HG03378 (cell line): Measurements from ENCODE around the gene MTOR.

Experiments used
- ATAC-seq: cut with Tn5 transposase; IDR thresholded peaks from one replicate; pipeline ENCODE4 v1.9.1; 2021; ENCODE audit warnings: mild to moderate bottlenecking, moderate library complexity; ENCODE audit not compliant: unreplicated experiment

Gene MTOR

GRCh38 chr1:11227106-11228077 lies 35.0 kb downstream of the MTOR start:
- peak; percentile 62 for ATAC-seq

GRCh38 chr1:11216074-11216473 lies 46.3 kb downstream of the MTOR start:
- no peak for ATAC-seq

DNA sequence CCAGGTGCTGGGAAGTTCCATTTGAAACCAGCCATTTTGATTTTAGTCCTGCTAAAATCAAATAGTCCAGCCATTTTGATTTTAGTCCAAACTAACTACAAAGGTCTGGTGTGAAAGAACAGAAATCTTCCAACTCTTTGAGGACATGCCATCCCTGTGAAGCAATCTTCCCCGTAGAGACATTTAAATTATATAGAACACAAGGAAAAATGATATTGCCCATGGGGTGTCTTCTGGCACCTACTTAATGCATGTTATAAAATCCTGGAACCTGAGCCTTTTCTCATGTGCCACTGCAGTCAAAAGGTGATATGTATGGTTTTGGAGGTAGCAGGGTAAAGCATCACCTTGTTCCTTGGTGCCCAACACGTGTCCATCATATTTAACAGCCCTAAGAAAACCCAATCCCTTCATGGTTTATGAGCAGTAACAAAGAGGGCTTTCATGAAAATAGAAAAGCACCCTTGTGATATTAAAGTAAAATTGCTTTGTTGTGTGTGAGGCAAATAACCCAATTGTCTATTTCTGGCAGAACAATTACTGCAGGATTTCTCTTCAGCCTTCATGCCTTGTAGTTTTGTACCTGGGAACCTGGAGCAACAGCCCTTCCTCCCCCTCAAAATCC lies 46.9 kb downstream of the MTOR start:
- ATAC-seq = no peak

DNA sequence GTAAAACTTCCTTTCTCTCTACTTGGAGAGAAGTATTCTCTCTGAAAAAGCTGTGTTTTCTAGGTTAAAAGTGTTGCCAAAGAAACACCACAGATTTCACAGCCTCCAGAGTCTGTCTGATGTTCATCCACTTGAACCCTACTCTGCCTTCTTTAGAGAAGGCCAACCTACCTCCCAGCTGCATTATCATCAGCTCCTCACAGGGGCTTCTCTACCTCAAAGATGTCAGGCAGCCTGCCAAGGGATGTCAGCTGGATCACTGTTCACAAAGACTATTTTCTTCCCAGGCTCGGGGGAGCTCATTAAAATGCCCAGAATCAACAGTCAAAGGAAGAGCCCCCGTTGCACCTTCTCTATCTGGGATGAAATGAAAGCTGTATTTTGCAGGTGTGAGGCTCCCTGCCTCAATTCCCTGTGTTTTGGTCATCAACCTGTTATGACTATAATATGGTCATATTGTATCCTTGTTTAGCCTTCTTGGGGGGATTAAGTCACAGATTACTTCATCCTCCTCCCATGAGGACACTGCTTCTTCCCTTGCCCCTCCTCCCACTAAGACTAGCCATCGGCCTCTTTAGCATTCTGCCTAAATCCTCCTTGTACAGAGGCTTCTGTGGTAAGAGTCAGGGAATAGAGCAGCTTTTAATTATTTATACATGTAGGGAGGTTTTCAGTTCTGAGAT lies 47.5 kb downstream of the MTOR start:
- ATAC-seq = no peak

DNA sequence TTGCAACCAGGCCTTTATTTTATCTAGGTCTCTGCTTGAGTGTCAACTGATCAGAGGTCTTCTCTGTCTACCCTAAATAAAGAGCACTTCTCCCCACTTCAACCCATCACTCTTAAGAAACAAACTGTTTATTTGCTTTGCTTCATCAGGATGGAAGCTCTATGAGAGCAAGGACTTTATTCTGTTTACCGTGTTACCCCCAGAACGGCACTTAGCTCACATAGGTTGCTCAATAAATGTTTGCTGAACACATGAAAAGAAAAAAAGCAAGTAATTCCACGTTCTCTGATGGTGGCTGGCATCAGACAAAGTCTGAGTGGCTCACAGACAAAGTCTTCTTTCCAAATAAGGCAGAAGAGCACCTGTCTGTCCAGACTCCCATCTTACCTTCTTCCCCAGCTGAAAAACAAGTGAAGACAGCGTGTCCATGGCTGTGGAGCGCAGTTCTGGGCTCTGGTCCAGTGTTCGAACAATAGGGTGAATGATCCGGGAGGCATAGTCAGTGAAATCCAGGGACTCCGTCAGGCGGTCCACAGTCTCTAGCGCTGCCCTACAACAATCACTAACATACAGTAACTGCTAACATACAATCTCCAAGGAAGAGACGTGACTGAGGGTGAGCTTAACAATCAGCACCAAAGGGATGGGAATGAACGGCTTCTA lies 50.3 kb downstream of the MTOR start:
- ATAC-seq = no peak

- ATAC-seq = no peak
Observed at GRCh38 chr1:11211461-11211860, 50.9 kb downstream of the MTOR start.

- no peak for ATAC-seq
Observed at GRCh38 chr1:11207898-11208611, 54.3 kb downstream of the MTOR start.

DNA sequence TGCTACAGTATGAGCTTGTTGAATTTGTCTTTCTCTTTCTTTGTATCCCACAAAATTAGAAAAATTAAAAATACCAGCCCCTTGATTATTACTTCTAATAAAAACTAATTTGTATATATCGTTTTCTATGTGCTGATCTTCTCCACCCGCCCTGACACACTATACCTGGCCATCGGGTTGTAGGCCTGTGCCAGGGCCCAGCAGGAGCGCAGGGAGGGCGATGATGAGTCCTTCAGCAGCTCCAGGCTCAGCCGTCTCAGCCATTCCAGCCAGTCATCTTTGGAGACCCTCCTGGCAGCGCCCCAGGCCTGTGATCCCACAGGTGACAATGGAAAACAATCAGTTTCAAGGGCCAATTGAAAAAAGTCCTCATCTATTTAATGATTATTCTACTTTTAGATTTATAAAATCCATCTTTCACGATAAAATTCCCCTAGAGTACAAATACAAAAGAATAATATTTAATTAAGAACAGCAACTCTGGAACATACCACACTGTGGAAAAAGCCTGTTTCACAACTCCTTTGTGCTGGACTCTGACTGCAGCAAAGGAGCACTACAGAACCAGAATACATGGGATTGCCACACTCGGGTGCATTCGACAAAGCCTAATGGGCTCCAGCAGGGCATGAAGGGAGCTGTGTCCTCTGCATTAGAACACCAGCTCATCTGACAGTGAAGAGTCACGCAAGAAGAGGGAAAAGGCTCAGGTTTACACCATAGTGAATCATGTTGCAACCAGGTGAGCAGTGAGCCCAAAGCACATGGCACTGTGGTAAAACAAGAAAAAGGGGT lies 57.8 kb downstream of the MTOR start:
- ATAC-seq = no peak

DNA sequence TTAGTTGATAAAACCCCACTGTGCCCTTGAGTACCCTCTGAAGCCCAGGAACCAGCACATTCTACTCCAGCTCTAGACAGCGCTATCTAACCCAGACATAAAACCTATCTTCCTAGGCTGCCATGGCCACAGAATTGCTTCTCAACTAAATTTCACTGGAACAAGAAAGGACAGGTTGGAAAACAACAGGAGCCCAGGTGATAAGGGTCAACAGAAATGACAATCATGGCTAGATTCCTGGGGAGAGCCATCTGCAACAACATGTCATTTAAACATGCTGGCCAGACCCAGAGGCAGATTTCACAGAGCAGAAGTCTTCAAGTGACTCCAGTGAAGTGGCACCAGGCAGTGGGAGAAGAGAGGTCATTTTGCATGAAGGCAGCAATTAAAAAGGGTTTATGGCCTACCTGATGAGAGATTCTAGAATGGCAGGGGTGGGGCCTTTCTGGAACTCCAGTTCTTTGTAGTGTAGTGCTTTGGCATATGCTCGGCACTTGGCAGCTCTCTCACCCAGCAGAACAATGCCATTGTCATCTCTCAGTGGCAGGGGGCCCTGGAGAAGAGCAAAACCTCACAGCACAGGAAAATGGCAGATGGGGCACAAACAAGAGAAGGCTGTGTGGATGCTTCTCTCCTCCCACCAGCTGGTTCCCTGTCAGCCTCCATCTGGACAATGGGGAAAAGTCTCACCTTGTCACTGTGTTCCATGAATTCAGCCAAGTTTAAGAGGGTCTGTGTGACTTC lies 63.3 kb downstream of the MTOR start:
- no peak for ATAC-seq

DNA sequence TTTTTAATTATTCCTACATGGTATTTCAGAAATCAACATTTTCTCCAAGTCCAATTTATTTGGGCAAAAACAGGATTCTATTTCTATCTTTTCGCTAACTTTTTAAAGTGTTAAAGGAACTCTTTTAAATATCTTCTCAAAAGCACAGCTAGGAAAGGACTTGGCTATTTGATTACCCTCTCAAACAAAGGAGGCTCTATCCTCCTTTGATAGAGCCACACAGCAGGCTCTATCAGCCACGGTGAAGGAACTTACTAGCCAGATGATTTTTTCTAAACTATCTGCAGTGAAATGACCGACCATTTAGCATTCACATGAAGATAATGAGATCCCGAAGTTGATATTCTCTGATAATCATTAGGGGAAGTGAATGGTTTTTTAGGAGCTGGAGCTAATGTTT lies 64.1 kb downstream of the MTOR start:
- no peak for ATAC-seq

DNA sequence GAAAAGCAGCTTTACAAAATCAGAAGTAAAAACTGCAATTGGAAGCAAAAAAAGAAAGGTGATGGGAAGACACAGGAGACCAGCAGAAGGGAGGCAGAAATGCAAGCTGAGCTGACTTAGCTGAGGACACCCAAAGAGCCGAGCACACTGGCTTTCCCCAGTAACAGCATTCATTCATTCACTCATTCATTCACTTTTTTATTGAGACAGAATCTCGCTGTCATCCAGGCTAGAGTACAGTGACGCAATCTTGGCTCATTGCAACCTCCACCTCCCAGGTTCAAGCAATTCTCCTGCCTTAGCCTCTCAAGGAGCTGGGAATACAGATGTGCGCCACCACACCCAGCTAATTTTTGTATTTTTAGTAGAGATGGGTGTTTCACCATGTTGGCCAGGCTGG lies 65.0 kb downstream of the MTOR start:
- no peak for ATAC-seq

- ATAC-seq = no peak
Observed at GRCh38 chr1:11196945-11197344, 65.4 kb downstream of the MTOR start.

DNA sequence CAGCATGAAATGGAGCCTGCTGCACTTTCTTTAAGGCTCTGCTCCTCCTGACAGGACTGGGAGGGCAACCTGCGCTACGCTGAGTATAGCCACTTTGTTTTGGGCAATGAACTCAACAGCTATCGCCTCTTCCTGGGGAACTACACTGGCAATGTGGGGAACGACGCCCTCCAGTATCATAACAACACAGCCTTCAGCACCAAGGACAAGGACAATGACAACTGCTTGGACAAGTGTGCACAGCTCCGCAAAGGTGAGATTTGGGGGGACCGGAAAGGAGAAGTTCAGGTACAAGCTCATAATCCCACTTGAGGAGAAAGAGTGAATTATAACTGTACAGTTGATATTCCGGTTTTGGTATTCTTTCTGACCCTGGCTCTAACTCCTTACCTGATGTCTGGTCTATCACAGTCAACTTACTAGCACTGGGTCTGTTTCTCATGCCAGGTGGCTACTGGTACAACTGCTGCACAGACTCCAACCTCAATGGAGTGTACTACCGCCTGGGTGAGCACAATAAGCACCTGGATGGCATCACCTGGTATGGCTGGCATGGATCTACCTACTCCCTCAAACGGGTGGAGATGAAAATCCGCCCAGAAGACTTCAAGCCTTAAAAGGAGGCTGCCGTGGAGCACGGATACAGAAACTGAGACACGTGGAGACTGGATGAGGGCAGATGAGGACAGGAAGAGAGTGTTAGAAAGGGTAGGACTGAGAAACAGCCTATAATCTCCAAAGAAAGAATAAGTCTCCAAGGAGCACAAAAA lies 67.8 kb downstream of the MTOR start:
- ATAC-seq = no peak

DNA sequence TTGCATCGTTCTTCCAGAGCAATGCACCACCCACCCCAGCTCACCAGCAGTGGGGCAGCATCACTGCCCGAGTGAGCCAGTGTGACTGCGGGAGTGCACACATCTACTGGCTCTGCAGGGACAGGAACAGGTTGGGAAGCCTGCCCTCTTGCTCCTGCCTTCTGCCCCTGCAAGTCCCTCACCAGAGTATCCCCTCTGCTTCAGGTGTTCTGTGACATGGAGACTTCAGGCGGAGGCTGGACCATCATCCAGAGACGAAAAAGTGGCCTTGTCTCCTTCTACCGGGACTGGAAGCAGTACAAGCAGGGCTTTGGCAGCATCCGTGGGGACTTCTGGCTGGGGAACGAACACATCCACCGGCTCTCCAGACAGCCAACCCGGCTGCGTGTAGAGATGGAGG lies 69.0 kb downstream of the MTOR start:
- no peak for ATAC-seq

DNA sequence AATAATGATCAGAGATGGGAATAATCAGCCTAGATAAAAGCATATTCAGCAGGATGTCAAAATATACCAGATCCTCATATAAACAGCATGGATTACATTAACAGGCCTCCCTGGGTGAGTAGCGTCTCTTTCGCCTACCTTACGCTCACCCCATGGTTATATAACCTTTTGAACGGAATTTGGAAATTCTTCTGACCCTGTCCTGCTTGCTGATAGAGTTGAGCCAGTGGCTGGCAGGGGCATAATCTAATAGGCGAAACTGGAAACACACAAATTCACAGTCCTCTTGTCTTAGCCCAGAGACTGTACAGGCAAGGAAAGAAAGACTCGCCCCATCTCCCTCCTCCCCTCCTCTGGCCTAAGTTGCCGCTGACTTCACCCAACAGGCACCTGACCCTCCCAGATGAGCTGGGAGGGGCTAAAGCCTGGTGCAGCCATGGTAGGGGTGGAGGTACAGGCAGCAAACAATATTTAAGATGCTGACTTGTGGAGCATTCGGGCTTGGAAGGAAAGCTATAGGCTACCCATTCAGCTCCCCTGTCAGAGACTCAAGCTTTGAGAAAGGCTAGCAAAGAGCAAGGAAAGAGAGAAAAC lies 73.4 kb downstream of the MTOR start, which contains the start of gene ANGPTL7:
TSS of gene ANGPTL7 (plus strand) at position 498 of the 594 bp plus-strand sequence. CDS start 225 bp downstream, outside the sequence.
- ATAC-seq = no peak

DNA sequence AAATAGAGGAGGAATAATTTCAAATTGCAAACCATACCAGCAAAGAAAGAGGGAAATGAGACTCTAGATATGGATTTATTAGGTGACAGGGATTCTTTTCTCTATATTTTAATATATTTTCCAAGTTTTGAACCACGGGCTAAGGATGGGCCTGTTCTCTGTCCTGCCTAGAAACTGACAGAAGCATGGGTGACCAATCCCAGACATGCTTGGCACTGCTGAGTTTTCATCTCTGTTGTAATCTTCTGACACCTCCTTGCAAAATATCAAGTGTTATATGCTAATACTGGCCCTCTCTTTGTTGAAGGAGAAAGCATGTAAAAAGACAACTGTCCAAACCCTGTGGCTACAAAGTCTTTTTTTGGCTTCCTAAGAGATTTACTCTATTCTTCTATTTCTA lies 74.0 kb downstream of the MTOR start:
- no peak for ATAC-seq

GRCh38 chr1:11187931-11188330 lies 74.4 kb downstream of the MTOR start:
- no peak for ATAC-seq

DNA sequence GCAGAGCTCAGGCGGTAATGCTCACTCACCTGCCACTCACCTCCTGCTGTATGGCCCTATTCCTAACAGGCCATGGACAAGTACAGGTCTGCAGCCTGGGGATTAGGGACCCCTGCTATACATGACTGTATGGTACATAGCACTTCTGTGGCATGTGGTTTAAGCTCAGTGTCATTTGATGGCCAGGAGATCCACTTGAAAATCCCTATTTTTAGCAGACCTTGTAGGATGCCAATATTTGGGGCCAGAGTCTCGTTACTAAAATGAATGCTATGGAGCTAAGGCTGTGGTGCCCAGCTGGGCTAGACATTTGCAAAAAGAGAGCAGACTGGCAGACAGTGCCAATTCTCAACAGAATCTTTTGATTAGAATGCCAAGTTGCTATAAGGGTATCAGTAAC lies 74.9 kb downstream of the MTOR start:
- no peak for ATAC-seq
